Activated B cell treated with CpG ODN at 0.5 μM for 24 hours (primary cell): Measurements from ENCODE around the gene TEX50. TPM values are rescaled to one million over a fixed set of nuclear protein-coding genes. Genes with fewer than 3 reads are reported as not detected.
"Not testable (repeated sequence)": the region's sequence is repeated elsewhere in the genome, so short reads cannot be mapped to it uniquely, and the experiment has no call there.

Experiments used
- ATAC-seq: fragments of 200-7000 bp; cut with Tn5 transposase; one replicate; pipeline ENCODE4 v1.10.0; 2021; ENCODE audit warnings: low read depth, mild to moderate bottlenecking, moderate library complexity
- CTCF ChIA-PET: fragments of 350-600 bp; sonication (Branson Sonifier 250); formaldehyde crosslinking; loops from one replicate; lab custom pipeline; 2021; ENCODE audit warnings: antibody characterized with exemption; lab: Charles Lee
- POLR2A ChIA-PET: fragments of 350-600 bp; sonication (Branson Sonifier 250); formaldehyde crosslinking; loops from one replicate; lab custom pipeline; 2021; ENCODE audit warnings: antibody characterized with exemption; lab: Charles Lee
- DNase-seq: peaks from one replicate; pipeline ENCODE4 v3.0.0; 2022
- H3K27ac Mint-ChIP-seq: one replicate; pipeline ENCODE4 v1.8.0; 2020; ENCODE audit warnings: mixed read lengths
- H3K27me3 Mint-ChIP-seq: one replicate; pipeline ENCODE4 v1.8.0; 2021; ENCODE audit warnings: mixed read lengths
- H3K36me3 Mint-ChIP-seq: one replicate; pipeline ENCODE4 v1.8.0; 2021; ENCODE audit warnings: low read depth, mixed read lengths
- H3K4me1 Mint-ChIP-seq: one replicate; pipeline ENCODE4 v1.8.0; 2021; ENCODE audit warnings: mixed read lengths
- H3K4me3 Mint-ChIP-seq: one replicate; pipeline ENCODE4 v1.8.0; 2020; ENCODE audit warnings: mild to moderate bottlenecking, mixed read lengths
- H3K9me3 Mint-ChIP-seq: one replicate; pipeline ENCODE4 v1.8.0; 2020; ENCODE audit warnings: mixed read lengths
- CTCF ChIP-seq: fragments of 200-600 bp; IDR thresholded peaks from one replicate; pipeline ENCODE4 v1.8.0; 2022; ENCODE audit warnings: antibody characterized with exemption, mild to moderate bottlenecking
- intact Hi-C: fragments of 100-400 bp; cut with micrococcal nuclease; formaldehyde crosslinking; loops from one replicate; pipeline ENCODE4 v1.15.1; 2024
- total RNA-seq: library from RNA; stranded (reverse); gene quantifications from 2 replicates; pipeline ENCODE4 v1.2.3, GENCODE V29; 2022

Gene TEX50
- total RNA-seq, 1 donor from 2014 or later, result not detected

- Mint-ChIP-seq H3K4me1 (no peaks in the 10 kb centered on the region), H3K36me3 (no peaks in the 10 kb centered on the region), H3K27ac (no peak overlapping the region), H3K9me3 (no peaks in the 10 kb centered on the region), H3K27me3 (peaks cover 13% of the 10 kb centered on the region), H3K4me3 (no peak overlapping the region)
- CTCF ChIA-PET, result no interaction called here
- POLR2A ChIA-PET, result no interaction called here
- DNase-seq (no peak), ATAC-seq (no peak)
- intact Hi-C loops, result no loop called here
- TF ChIP-seq CTCF, result no peak
Observed at GRCh38 chr1:173663159-173663558, 28.0 kb downstream of the TEX50 start.

GRCh38 chr1:173666646-173667045 is 31.5 kb downstream of the TEX50 start:
- TF ChIP-seq CTCF, result no peak
- H3K4me1 Mint-ChIP-seq, result peaks cover 10% of the 10 kb centered on the region
- no peak overlapping the region for H3K27ac Mint-ChIP-seq
- H3K27me3 Mint-ChIP-seq, result peaks cover 39% of the 10 kb centered on the region
- no peaks in the 10 kb centered on the region for H3K36me3 Mint-ChIP-seq
- POLR2A ChIA-PET, result no interaction called here
- H3K9me3 Mint-ChIP-seq, result no peaks in the 10 kb centered on the region
- DNase-seq (no peak), ATAC-seq (no peak)
- intact Hi-C loops, result no loop called here
- no peak overlapping the region for H3K4me3 Mint-ChIP-seq
- CTCF ChIA-PET, result no interaction called here

- POLR2A ChIA-PET, result no interaction called here
- CTCF ChIA-PET, result no interaction called here
- no peak for TF ChIP-seq CTCF
- ATAC-seq (no peak), DNase-seq (peak; percentile 14)
- Mint-ChIP-seq H3K27me3 (peaks cover 41% of the 10 kb centered on the region), H3K4me3 (peak within 1 kb of the TSS; percentile 15), H3K36me3 (no peaks in the 10 kb centered on the region), H3K27ac (no peak within 1 kb of the TSS), H3K4me1 (peaks cover 10% of the 10 kb centered on the region), H3K9me3 (no peaks in the 10 kb centered on the region)
- intact Hi-C loops, result no loop called here
Observed at GRCh38 chr1:173669491-173669941, 34.4 kb downstream of the TEX50 start, which contains the start of gene ANKRD45. ANKRD45 (minus strand) TSS chr1:173669851; CDS start chr1:173659418, 10,433 bp downstream.

GRCh38 chr1:173674496-173674895 is 39.4 kb downstream of the TEX50 start:
- H3K27ac Mint-ChIP-seq, H3K36me3 Mint-ChIP-seq, CTCF ChIA-PET, ATAC-seq, H3K4me1 Mint-ChIP-seq, POLR2A ChIA-PET, H3K4me3 Mint-ChIP-seq, intact Hi-C loops, DNase-seq: not testable (repeated sequence)
- Mint-ChIP-seq H3K27me3 (peaks cover 26% of the 10 kb centered on the region), H3K9me3 (peaks cover 13% of the 10 kb centered on the region)

- H3K27ac Mint-ChIP-seq, CTCF ChIA-PET, ATAC-seq, POLR2A ChIA-PET, intact Hi-C loops, H3K4me1 Mint-ChIP-seq, H3K27me3 Mint-ChIP-seq, DNase-seq, H3K4me3 Mint-ChIP-seq, H3K36me3 Mint-ChIP-seq: not testable (repeated sequence)
- peaks cover 16% of the 10 kb centered on the region for H3K9me3 Mint-ChIP-seq
Observed at GRCh38 chr1:173680152-173680551, 45.0 kb downstream of the TEX50 start.

GRCh38 chr1:173682184-173682583 is 47.0 kb downstream of the TEX50 start:
- TF ChIP-seq CTCF, result no peak
- DNase-seq (no peak), ATAC-seq (no peak)
- Mint-ChIP-seq H3K27ac (no peak overlapping the region), H3K9me3 (peaks cover 12% of the 10 kb centered on the region), H3K36me3 (no peaks in the 10 kb centered on the region), H3K27me3 (peaks cover 9% of the 10 kb centered on the region), H3K4me3 (no peak overlapping the region), H3K4me1 (no peaks in the 10 kb centered on the region)
- ChIA-PET CTCF (no interaction called here), POLR2A (no interaction called here)
- intact Hi-C loops, result no loop called here

- DNase-seq, H3K27ac Mint-ChIP-seq, H3K4me3 Mint-ChIP-seq, intact Hi-C loops, ATAC-seq, CTCF ChIA-PET, H3K9me3 Mint-ChIP-seq, H3K36me3 Mint-ChIP-seq, H3K27me3 Mint-ChIP-seq, H3K4me1 Mint-ChIP-seq, POLR2A ChIA-PET: not testable (repeated sequence)
Observed at GRCh38 chr1:173683838-173684237, 48.7 kb downstream of the TEX50 start.

- POLR2A ChIA-PET, result interaction anchor here (0.6 kb wide), 1 partner anchor 123 kb away, joined by 3 read pairs; no protein-coding TSS in a partner anchor
- CTCF ChIA-PET, H3K9me3 Mint-ChIP-seq, DNase-seq, H3K27me3 Mint-ChIP-seq, ATAC-seq, H3K36me3 Mint-ChIP-seq, H3K27ac Mint-ChIP-seq, H3K4me3 Mint-ChIP-seq, intact Hi-C loops, H3K4me1 Mint-ChIP-seq: not testable (repeated sequence)
Observed at GRCh38 chr1:173685121-173685520, 50.0 kb downstream of the TEX50 start.
